MM.1S (cell line): Measurements from ENCODE around the gene RDH16.

Experiments used
- DNase-seq: peaks from one replicate; pipeline ENCODE4 v3.0.0-alpha.2; 2015
- H2AFZ ChIP-seq: fragments of 300-600 bp; sonication (generic); 2 replicates; pipeline ENCODE4 v1.6.0; 2016; ENCODE audit warnings: antibody characterized with exemption, low read length
- H3F3A ChIP-seq: fragments of 300-600 bp; sonication (generic); 2 replicates; pipeline ENCODE4 v1.6.1; 2016; ENCODE audit warnings: mild to moderate bottlenecking, antibody characterized with exemption, low read length, moderate library complexity, mixed read lengths; ENCODE audit not compliant: insufficient read depth
- H3K27ac ChIP-seq: fragments of 300-600 bp; sonication (generic); 2 replicates; pipeline ENCODE4 v1.5.1; 2016; ENCODE audit warnings: mild to moderate bottlenecking, low read length
- H3K27me3 ChIP-seq: fragments of 300-600 bp; sonication (generic); replicated peaks from 2 replicates; pipeline ENCODE4 v1.6.0; 2016; ENCODE audit warnings: low read length; ENCODE audit not compliant: insufficient read depth
- H3K36me3 ChIP-seq: fragments of 300-600 bp; sonication (generic); replicated peaks from 2 replicates; pipeline ENCODE4 v1.6.1; 2016; ENCODE audit warnings: mild to moderate bottlenecking, low read length, mixed read lengths; ENCODE audit not compliant: insufficient read depth
- H3K4me1 ChIP-seq: fragments of 300-600 bp; sonication (generic); 2 replicates; pipeline ENCODE4 v1.6.1; 2016; ENCODE audit warnings: low read length, mixed read lengths
- H3K4me2 ChIP-seq: fragments of 300-600 bp; sonication (generic); 2 replicates; pipeline ENCODE4 v1.6.0; 2016; ENCODE audit warnings: low read depth, low read length
- H3K4me3 ChIP-seq: fragments of 300-600 bp; sonication (generic); 2 replicates; pipeline ENCODE4 v1.5.1; 2016; ENCODE audit warnings: low read length, mixed read lengths
- H3K79me2 ChIP-seq: fragments of 300-600 bp; sonication (generic); 2 replicates; pipeline ENCODE4 v1.6.1; 2016; ENCODE audit warnings: mixed run types, low read length, mixed read lengths
- H3K9ac ChIP-seq: fragments of 300-600 bp; sonication (generic); 2 replicates; pipeline ENCODE4 v1.6.1; 2016; ENCODE audit warnings: low read length, mixed read lengths
- H3K9me2 ChIP-seq: fragments of 300-600 bp; sonication (generic); replicated peaks from 2 replicates; pipeline ENCODE4 v1.6.1; 2016; ENCODE audit warnings: mild to moderate bottlenecking, low read length, mixed read lengths; ENCODE audit not compliant: insufficient read depth
- H3K9me3 ChIP-seq: fragments of 300-600 bp; sonication (generic); replicated peaks from 2 replicates; pipeline ENCODE4 v1.6.1; 2016; ENCODE audit warnings: mild to moderate bottlenecking, low read length, mixed read lengths; ENCODE audit not compliant: insufficient read depth
- H4K20me1 ChIP-seq: fragments of 300-600 bp; sonication (generic); 2 replicates; pipeline ENCODE4 v1.6.1; 2016; ENCODE audit warnings: mild to moderate bottlenecking, low read length, moderate library complexity, mixed read lengths; ENCODE audit not compliant: insufficient read depth
- CTCF ChIP-seq: fragments of 300-600 bp; sonication (generic); IDR thresholded peaks from 2 replicates; pipeline ENCODE4 v1.5.1; 2016; ENCODE audit warnings: antibody characterized with exemption, low read length, mixed read lengths
- EZH2 ChIP-seq: fragments of 300-600 bp; sonication (generic); optimal IDR thresholded peaks from 2 replicates; pipeline ENCODE3; 2017; ENCODE audit warnings: low read depth, mild to moderate bottlenecking, antibody characterized with exemption, low read length, mixed read lengths
- EZH2phosphoT487 ChIP-seq: fragments of 300-600 bp; sonication (generic); IDR thresholded peaks from 2 replicates; pipeline ENCODE4 v1.6.1; 2018; ENCODE audit warnings: antibody characterized with exemption, low read length

Gene RDH16

GRCh38 chr12:56998316-56998715 is 40.9 kb upstream of the RDH16 start:
- Histone ChIP-seq H3K9ac (no peak overlapping the region), H3K79me2 (peaks cover 42% of the 10 kb centered on the region), H3K4me2 (peak overlapping the region; percentile 31), H3K27ac (peak overlapping the region; percentile 56; the same call in 1 of the 2 replicates), H3K9me2 (no peaks in the 10 kb centered on the region), H3K4me1 (peaks cover 15% of the 10 kb centered on the region), H3K9me3 (no peaks in the 10 kb centered on the region), H3K27me3 (no peaks in the 10 kb centered on the region), H2AFZ (no peak overlapping the region), H3K4me3 (no peak overlapping the region), H3K36me3 (no peaks in the 10 kb centered on the region), H4K20me1 (no peaks in the 10 kb centered on the region), H3F3A (peaks cover 3% of the 10 kb centered on the region; the same call in 1 of the 2 replicates)
- TF ChIP-seq EZH2phosphoT487: no peak
- no peak for TF ChIP-seq CTCF
- TF ChIP-seq EZH2: no peak
- no peak for DNase-seq

GRCh38 chr12:56996793-56997545 is 39.6 kb upstream of the RDH16 start:
- Histone ChIP-seq H3K79me2 (peaks cover 38% of the 10 kb centered on the region), H3K4me2 (no peak overlapping the region), H2AFZ (no peak overlapping the region), H3K9me3 (no peaks in the 10 kb centered on the region), H3K4me1 (peaks cover 17% of the 10 kb centered on the region), H3K9ac (no peak overlapping the region), H3F3A (peaks cover 7% of the 10 kb centered on the region; the same call in 1 of the 2 replicates), H4K20me1 (no peaks in the 10 kb centered on the region), H3K27ac (no peak overlapping the region), H3K27me3 (no peaks in the 10 kb centered on the region), H3K4me3 (no peak overlapping the region), H3K9me2 (no peaks in the 10 kb centered on the region), H3K36me3 (no peaks in the 10 kb centered on the region)
- TF ChIP-seq EZH2 (no peak), CTCF (no peak)
- no peak for DNase-seq

GRCh38 chr12:56995930-56996496 is 38.6 kb upstream of the RDH16 start:
- H3K9ac ChIP-seq: no peak overlapping the region
- TF ChIP-seq EZH2 (no peak), EZH2phosphoT487 (no peak), CTCF (no peak)
- H3K27me3 ChIP-seq: no peaks in the 10 kb centered on the region
- H3K4me1 ChIP-seq: peaks cover 27% of the 10 kb centered on the region
- no peak overlapping the region for H3K27ac ChIP-seq
- H2AFZ ChIP-seq: no peak overlapping the region
- no peaks in the 10 kb centered on the region for H3K9me2 ChIP-seq
- H3K4me3 ChIP-seq: no peak overlapping the region
- DNase-seq: no peak
- H3K4me2 ChIP-seq: no peak overlapping the region
- H3K36me3 ChIP-seq: no peaks in the 10 kb centered on the region
- H3K9me3 ChIP-seq: no peaks in the 10 kb centered on the region
- peaks cover 15% of the 10 kb centered on the region for H3F3A ChIP-seq
- no peaks in the 10 kb centered on the region for H4K20me1 ChIP-seq
- H3K79me2 ChIP-seq: peaks cover 28% of the 10 kb centered on the region
